A673 (cell line): ENCODE results near the gene BPIFB2.

Experiments used
- EZH2 ChIP-seq: fragments of 200-600 bp; sonication (generic); IDR thresholded peaks from 2 replicates; pipeline ENCODE4 v1.6.1; 2017; ENCODE audit warnings: borderline replicate concordance, low read depth, mild to moderate bottlenecking, mixed read lengths, antibody characterized with exemption, low read length; ENCODE audit not compliant: poor library complexity, severe bottlenecking
- TF ChIP-seq, protein P1 (sequence below): fragments of 300-800, 200-600 bp; sonication (generic); conservative IDR thresholded peaks from 2 replicates; pipeline ENCODE4 v1.5.1; 2017; ENCODE audit warnings: low read depth, mild to moderate bottlenecking, antibody characterized with exemption, low read length, moderate library complexity, mixed read lengths

DNA sequence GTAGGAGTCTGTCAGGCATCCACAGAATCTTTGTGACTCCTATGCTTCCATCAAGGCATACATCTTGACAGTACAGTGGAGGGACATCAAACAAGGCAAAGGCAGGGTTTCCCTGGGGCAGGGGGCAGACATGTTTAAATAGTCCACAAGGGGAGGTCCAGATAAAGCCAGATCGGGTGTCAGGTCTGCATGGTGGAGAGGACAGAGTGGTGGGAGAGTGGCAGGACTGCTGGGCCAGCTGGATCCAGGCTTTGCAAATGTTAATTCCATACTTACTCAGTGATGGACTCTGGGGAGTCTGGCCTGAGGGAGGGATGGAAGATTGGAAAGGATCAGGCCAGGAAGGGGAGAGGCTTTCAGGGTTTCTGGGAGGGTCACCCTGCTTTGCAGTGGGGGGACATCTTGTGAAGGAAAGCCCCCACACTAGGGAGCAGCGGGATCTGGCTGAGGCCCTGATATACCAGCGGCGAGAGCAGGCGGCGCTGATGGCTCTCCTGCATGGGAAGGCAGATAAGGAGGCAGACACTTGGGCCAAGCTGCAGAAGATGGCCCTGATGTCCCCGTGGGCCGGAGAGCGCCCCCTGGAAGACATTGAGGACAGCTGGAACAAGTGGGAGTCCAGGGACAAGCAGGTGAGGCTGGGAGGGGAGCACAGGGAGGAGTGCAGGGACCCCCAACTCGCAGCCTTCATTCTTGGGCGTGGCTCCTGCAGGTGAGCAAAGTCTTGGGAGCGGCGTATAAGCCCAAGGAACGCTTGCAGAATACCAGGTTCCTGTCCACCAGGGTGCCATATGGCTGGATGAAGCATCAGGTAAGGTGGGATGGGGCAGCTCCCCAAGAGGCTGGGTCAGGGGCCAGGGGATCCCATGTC is 47.9 kb upstream of the BPIFB2 start:
- TF ChIP-seq, protein P1, sequence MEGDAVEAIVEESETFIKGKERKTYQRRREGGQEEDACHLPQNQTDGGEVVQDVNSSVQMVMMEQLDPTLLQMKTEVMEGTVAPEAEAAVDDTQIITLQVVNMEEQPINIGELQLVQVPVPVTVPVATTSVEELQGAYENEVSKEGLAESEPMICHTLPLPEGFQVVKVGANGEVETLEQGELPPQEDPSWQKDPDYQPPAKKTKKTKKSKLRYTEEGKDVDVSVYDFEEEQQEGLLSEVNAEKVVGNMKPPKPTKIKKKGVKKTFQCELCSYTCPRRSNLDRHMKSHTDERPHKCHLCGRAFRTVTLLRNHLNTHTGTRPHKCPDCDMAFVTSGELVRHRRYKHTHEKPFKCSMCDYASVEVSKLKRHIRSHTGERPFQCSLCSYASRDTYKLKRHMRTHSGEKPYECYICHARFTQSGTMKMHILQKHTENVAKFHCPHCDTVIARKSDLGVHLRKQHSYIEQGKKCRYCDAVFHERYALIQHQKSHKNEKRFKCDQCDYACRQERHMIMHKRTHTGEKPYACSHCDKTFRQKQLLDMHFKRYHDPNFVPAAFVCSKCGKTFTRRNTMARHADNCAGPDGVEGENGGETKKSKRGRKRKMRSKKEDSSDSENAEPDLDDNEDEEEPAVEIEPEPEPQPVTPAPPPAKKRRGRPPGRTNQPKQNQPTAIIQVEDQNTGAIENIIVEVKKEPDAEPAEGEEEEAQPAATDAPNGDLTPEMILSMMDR = no peak
- no peak for TF ChIP-seq EZH2
